CD4-positive, alpha-beta T cell (primary cell): Measurements from ENCODE around the gene ATP8A1. TPM values are rescaled to one million over a fixed set of nuclear protein-coding genes. Genes with fewer than 3 reads are reported as not detected.

Experiments
- ATAC-seq: fragments of 200-7000 bp; cut with Tn5 transposase; one replicate; pipeline ENCODE4 v1.10.0; 2022; ENCODE audit warnings: mild to moderate bottlenecking; ENCODE audit not compliant: poor library complexity
- CTCF ChIA-PET: fragments of 350-600 bp; sonication (Branson Sonifier 250); formaldehyde crosslinking; loops from one replicate; lab custom pipeline; 2021; ENCODE audit warnings: antibody characterized with exemption, inconsistent platforms; lab: Charles Lee
- POLR2A ChIA-PET: fragments of 350-600 bp; sonication (Branson Sonifier 250); formaldehyde crosslinking; loops from one replicate; lab custom pipeline; 2021; ENCODE audit warnings: antibody characterized with exemption, inconsistent platforms; lab: Charles Lee
- DNase-seq, 14 experiments: peaks; one replicate each; pipeline ENCODE4 v3.0.0-alpha.2; 2013 to 2020; ENCODE audit warnings: mixed read lengths in 2 of 14
- H3K27ac ChIP-seq, 2 donors: one replicate each; pipeline versions ENCODE4 v1.5.1 to v1.7.0; 2013; ENCODE audit warnings: low read length in 2 of 2, low read depth in 1 of 2, mild to moderate bottlenecking in 1 of 2
- H3K27me3 ChIP-seq, 2 experiments: 1 replicate in 1 of 2; 2 replicates in 1 of 2; pipeline versions ENCODE4 v1.6.1 to v1.7.0; 2013; ENCODE audit warnings: low read length in 2 of 2, control low read depth in 1 of 2, mild to moderate bottlenecking in 1 of 2, moderate library complexity in 1 of 2; ENCODE audit not compliant: insufficient read depth in 2 of 2, control insufficient read depth in 1 of 2
- H3K36me3 ChIP-seq: one replicate; pipeline ENCODE4 v1.6.1; 2013; ENCODE audit warnings: low read length, control low read depth; ENCODE audit not compliant: insufficient read depth
- H3K4me1 ChIP-seq: one replicate; pipeline ENCODE4 v1.6.1; 2013; ENCODE audit warnings: low read length, control low read depth; ENCODE audit not compliant: insufficient read depth
- H3K4me3 ChIP-seq: one replicate; pipeline ENCODE4 v1.5.1; 2013; ENCODE audit warnings: mild to moderate bottlenecking, low read length, moderate library complexity
- H3K9me3 ChIP-seq, 2 experiments: 1 replicate in 1 of 2; 2 replicates in 1 of 2; pipeline versions ENCODE4 v1.6.1 to v1.7.0; 2013; ENCODE audit warnings: low read length in 2 of 2, mild to moderate bottlenecking in 2 of 2, control low read depth in 1 of 2, moderate library complexity in 1 of 2; ENCODE audit not compliant: control insufficient read depth in 1 of 2, insufficient read depth in 1 of 2
- H3K27ac Mint-ChIP-seq: one replicate; pipeline ENCODE4 v1.8.0; 2020; ENCODE audit warnings: mixed read lengths
- H3K27me3 Mint-ChIP-seq: one replicate; pipeline ENCODE4 v1.8.0; 2021; ENCODE audit warnings: mixed read lengths
- H3K36me3 Mint-ChIP-seq: one replicate; pipeline ENCODE4 v1.8.0; 2021; ENCODE audit warnings: low read depth, mixed read lengths
- H3K4me1 Mint-ChIP-seq: one replicate; pipeline ENCODE4 v1.8.0; 2021; ENCODE audit warnings: low read depth, mixed read lengths
- H3K4me3 Mint-ChIP-seq: one replicate; pipeline ENCODE4 v1.8.0; 2020; ENCODE audit warnings: mild to moderate bottlenecking, mixed read lengths
- H3K9me3 Mint-ChIP-seq: one replicate; pipeline ENCODE4 v1.8.0; 2020; ENCODE audit warnings: mixed read lengths
- CTCF ChIP-seq: fragments of 200-600 bp; IDR thresholded peaks from one replicate; pipeline ENCODE4 v1.8.0; 2022; ENCODE audit warnings: antibody characterized with exemption, mild to moderate bottlenecking
- intact Hi-C, 2 experiments: fragments of 100-400 bp; cut with DNase I in 1 of 2; cut with micrococcal nuclease in 1 of 2; formaldehyde crosslinking; loops; one replicate each; pipeline versions ENCODE4 v1.15.1 to v1.9.0; 2023 to 2025; cut with DNase I, micrococcal nuclease
- total RNA-seq, 174 experiments: library from RNA in 2 of 174; stranded (reverse) in 2 of 174; gene quantifications; one replicate each; pipeline ENCODE4 v1.2.3 and lab custom pipeline; 2021 to 2026

The ATP8A1 gene
- total RNA-seq, 2 experiments from 2014 or later = 44.9 to 45.5 TPM

GRCh38 chr4:42640613-42641012 lies 16.3 kb downstream of the ATP8A1 start:
- no peak overlapping the region for H3K4me3 Mint-ChIP-seq
- H3K36me3 Mint-ChIP-seq = no peaks in the 10 kb centered on the region
- H3K9me3 ChIP-seq = no peaks in the 10 kb centered on the region
- ATAC-seq (no peak), DNase-seq (no peak)
- intact Hi-C loops = no loop called here
- peaks cover 97% of the 10 kb centered on the region for H3K4me1 Mint-ChIP-seq
- H3K36me3 ChIP-seq = no peaks in the 10 kb centered on the region
- peak overlapping the region; percentile 4 for H3K27ac Mint-ChIP-seq
- H3K4me3 ChIP-seq = no peak overlapping the region
- POLR2A ChIA-PET = interaction anchor here (1.0 kb wide), 1 partner anchor 16 kb away, joined by 7 read pairs; the partner anchor contains the start of gene ATP8A1
- TF ChIP-seq CTCF = no peak
- no peak overlapping the region for H3K27ac ChIP-seq
- peaks cover 18% of the 10 kb centered on the region for H3K4me1 ChIP-seq
- CTCF ChIA-PET = no interaction called here
- H3K9me3 Mint-ChIP-seq = no peaks in the 10 kb centered on the region
- H3K27me3 Mint-ChIP-seq = no peaks in the 10 kb centered on the region
- no peaks in the 10 kb centered on the region for H3K27me3 ChIP-seq

- no peak overlapping the region for H3K27ac ChIP-seq
- CTCF ChIA-PET = no interaction called here
Measured at GRCh38 chr4:42638993-42639392, 17.9 kb downstream of the ATP8A1 start.

GRCh38 chr4:42638321-42638720 lies 18.6 kb downstream of the ATP8A1 start:
- Mint-ChIP-seq H3K27me3 (no peaks in the 10 kb centered on the region), H3K36me3 (no peaks in the 10 kb centered on the region), H3K27ac (no peak overlapping the region), H3K9me3 (no peaks in the 10 kb centered on the region), H3K4me3 (no peak overlapping the region), H3K4me1 (peaks cover 86% of the 10 kb centered on the region)
- no peaks in the 10 kb centered on the region for H3K27me3 ChIP-seq
- intact Hi-C loops = no loop called here
- no peak for ATAC-seq
- no peaks in the 10 kb centered on the region for H3K36me3 ChIP-seq
- DNase-seq = no peak
- H3K27ac ChIP-seq = no peak overlapping the region
- peaks cover 16% of the 10 kb centered on the region for H3K4me1 ChIP-seq
- no peaks in the 10 kb centered on the region for H3K9me3 ChIP-seq
- no peak for TF ChIP-seq CTCF
- ChIA-PET CTCF (interaction anchor here (1.4 kb wide), 1 partner anchor 13 kb away, joined by 3 read pairs; no protein-coding TSS in a partner anchor), POLR2A (no interaction called here)
- H3K4me3 ChIP-seq = no peak overlapping the region

More at GRCh38 chr4:42638993-42639392, 17.9 kb downstream of the ATP8A1 start:
- POLR2A ChIA-PET = no interaction called here
- H3K27me3 ChIP-seq = no peaks in the 10 kb centered on the region
- H3K9me3 ChIP-seq = no peaks in the 10 kb centered on the region
- intact Hi-C loops = no loop called here
- Mint-ChIP-seq H3K27ac (peak overlapping the region; percentile 10), H3K4me3 (peak overlapping the region; percentile 20), H3K9me3 (no peaks in the 10 kb centered on the region), H3K27me3 (no peaks in the 10 kb centered on the region), H3K4me1 (peaks cover 86% of the 10 kb centered on the region), H3K36me3 (no peaks in the 10 kb centered on the region)
- H3K4me1 ChIP-seq = peaks cover 18% of the 10 kb centered on the region
- no peak for ATAC-seq
- no peak for DNase-seq
- no peak overlapping the region for H3K4me3 ChIP-seq
- no peak for TF ChIP-seq CTCF
- H3K36me3 ChIP-seq = no peaks in the 10 kb centered on the region
